ENCODE results near the gene SPINT3.
"Not testable (repeated sequence)": the region's sequence is repeated elsewhere in the genome, so short reads cannot be mapped to it uniquely, and the experiment has no call there.

Gene SPINT3

GRCh38 chr20:45503403-45503802 is 12.0 kb downstream of the SPINT3 start:
- DNase-seq (ENCODE audit: low read depth in 3 of 3, low spot score in 1 of 3) = no peak

DNA sequence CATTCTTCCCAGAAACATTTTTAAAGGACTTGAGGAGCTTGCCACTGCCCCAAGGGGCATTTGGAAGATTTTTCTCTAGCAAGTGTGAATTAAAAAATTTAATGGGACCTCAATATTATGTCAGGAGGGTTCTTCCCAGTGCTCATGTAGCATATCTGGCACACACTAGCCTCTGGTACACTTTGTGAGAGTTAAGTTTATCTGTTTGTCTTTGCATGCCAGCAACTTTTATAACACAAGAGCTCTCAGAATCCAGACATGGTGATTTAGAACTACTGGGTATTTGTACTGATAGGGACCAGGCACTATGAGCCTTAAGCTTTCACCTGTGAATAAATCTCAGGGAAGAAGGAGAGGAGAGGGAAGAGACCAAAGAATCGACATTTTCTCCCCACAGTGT is 12.9 kb downstream of the SPINT3 start:
- no peak for DNase-seq (ENCODE audit: low read depth in 3 of 3, low spot score in 1 of 3)

GRCh38 chr20:45501600-45501999 is 13.8 kb downstream of the SPINT3 start:
- DNase-seq (ENCODE audit: low read depth in 3 of 3, low spot score in 1 of 3) = no peak

GRCh38 chr20:45500022-45500421 is 15.4 kb downstream of the SPINT3 start:
- no peak for DNase-seq (ENCODE audit: low read depth in 3 of 3, low spot score in 1 of 3)

GRCh38 chr20:45497971-45498494 is 17.4 kb downstream of the SPINT3 start:
- DNase-seq (ENCODE audit: low read depth in 3 of 3, low spot score in 1 of 3) = no peak

- no peak for DNase-seq (ENCODE audit: low read depth in 3 of 3, low spot score in 1 of 3)
Observed at GRCh38 chr20:45496166-45496565, 19.3 kb downstream of the SPINT3 start.

DNA sequence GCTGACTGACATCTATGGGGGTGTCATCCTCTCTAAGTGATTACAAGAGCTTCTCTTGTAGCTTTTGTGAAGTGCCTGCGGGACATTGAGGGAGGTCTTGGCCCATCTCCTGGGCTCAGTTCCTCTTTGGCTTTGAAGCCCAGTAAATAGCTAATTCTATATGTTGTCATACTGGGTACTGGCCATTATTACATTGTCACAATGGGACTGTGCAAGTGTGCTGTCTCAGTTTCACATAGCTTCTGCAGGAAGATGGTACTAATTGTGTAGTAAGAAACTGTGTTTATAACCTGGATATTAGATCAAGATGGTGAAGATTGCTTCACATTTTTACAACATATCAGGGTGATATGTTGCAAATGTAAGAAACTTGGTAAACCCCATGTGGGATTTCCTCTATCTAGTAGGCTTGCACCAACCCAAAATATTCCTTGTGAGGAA is 19.9 kb downstream of the SPINT3 start:
- DNase-seq (ENCODE audit: low read depth in 3 of 3, low spot score in 1 of 3) = no peak

GRCh38 chr20:45489083-45489531 is 26.3 kb downstream of the SPINT3 start:
- no peak for DNase-seq (ENCODE audit: low read depth in 3 of 3, low spot score in 1 of 3)

DNA sequence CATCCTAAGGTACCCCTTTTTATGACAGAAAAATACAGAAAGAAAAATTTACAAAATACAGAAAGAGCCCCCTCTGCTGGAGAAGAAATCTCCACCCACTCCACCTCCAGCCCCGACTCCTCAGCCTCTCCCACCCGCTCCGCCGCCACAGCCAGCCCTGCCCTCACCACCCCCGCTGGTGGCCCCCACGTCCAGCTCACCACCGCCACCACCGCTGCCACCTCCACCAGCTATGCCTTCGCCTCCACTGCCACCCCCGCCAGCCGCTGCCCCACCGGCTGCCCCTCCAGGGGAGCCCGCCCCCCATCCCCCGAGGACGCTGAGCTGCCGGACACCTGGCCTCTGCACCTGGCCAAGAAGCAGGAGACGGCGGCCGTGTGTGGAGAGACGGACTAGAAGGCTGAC is 28.2 kb downstream of the SPINT3 start:
- DNase-seq (ENCODE audit: low read depth in 3 of 3, low spot score in 1 of 3) = no peak

- DNase-seq (ENCODE audit: low read depth in 3 of 3, low spot score in 1 of 3) = no peak
Observed at GRCh38 chr20:45485388-45485787, 30.0 kb downstream of the SPINT3 start.

DNA sequence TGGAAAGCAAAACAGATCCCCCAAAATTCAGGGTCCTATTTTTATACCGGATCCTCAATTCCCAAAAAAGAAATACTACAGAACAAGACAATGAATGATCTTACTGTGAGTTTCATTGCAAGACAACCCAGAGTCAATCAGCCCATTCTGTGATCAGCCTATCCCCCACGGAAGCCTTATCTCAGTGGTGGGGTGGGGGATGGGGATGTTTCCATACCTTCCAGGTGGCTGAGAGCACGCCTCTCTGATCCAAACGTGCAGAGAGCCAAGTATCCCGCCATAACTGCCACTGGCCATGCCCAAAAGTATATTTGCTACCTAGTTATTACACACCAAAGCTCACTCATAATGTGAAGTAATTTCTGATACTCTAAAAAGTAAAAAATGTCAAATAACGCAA is 30.7 kb downstream of the SPINT3 start:
- no peak for DNase-seq (ENCODE audit: low read depth in 3 of 3, low spot score in 1 of 3)

DNA sequence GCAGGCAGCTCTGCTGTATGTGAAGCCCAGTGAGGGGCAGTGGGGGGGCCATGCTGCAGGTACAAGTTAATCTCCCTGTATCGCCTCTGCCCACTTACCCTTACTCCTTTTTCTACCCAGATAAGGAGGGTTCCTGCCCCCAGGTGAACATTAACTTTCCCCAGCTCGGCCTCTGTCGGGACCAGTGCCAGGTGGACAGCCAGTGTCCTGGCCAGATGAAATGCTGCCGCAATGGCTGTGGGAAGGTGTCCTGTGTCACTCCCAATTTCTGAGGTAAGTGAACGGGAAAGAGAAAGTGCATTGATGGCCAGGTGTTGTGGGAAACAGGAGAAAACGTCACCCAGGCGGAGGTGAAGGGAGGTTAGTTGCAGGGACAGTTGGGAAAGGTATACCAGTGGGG is 35.6 kb downstream of the SPINT3 start:
- no peak for DNase-seq (ENCODE audit: low read depth in 3 of 3, low spot score in 1 of 3)

DNA sequence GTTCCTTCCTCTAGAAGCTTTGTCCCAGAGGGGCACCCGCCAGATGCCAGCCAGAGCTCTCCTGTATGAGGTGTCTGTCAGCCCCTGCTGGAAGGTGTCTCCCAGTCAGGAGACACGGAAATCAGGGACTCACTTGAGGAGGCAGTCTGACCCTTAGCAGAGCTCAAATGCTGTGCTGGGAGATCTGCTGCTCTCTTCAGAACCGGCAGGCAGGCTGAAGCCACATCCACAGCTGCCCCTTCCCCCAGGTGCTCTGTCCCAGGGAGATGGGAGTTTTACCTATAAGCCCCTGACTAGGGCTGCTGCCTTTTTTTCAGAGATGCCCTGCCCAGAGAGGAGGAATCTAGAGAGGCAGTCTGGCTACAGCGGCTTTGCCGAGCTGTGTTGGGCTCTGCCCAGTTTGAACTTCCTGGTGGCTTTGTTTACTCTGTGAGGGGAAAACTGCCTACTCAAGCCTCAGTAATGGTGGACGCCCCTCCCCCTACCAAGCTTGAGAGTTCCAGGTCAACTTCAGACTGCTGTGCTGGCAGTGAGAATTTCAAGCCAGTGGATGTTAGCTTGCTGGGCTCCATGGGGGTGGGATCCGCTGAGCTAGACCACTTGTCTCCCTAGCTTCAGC is 37.8 kb downstream of the SPINT3 start:
- DNase-seq (ENCODE audit: low read depth in 3 of 3, low spot score in 1 of 3) = not testable (repeated sequence)

DNA sequence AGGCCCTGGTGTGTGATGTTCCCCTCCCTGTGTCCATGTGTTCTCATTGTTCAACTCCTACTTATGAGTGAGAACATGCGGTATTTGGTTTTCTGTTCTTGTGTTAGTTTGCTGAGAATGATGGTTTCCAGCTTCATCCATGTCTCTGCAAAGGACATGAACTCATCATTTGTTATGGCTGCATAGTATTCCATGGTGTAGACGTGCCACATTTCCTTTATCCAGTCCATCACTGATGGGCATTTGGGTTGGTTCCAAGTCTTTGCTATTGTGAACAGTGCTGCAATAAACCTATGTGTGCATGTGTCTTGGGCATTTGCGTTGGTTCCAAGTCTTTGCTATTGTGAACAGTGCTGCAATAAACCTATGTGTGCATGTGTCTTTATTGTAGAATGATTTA is 43.1 kb downstream of the SPINT3 start:
- not testable (repeated sequence) for DNase-seq (ENCODE audit: low read depth in 3 of 3, low spot score in 1 of 3)

GRCh38 chr20:45470937-45471336 is 44.5 kb downstream of the SPINT3 start:
- no peak for DNase-seq (ENCODE audit: low read depth in 3 of 3, low spot score in 1 of 3)

DNA sequence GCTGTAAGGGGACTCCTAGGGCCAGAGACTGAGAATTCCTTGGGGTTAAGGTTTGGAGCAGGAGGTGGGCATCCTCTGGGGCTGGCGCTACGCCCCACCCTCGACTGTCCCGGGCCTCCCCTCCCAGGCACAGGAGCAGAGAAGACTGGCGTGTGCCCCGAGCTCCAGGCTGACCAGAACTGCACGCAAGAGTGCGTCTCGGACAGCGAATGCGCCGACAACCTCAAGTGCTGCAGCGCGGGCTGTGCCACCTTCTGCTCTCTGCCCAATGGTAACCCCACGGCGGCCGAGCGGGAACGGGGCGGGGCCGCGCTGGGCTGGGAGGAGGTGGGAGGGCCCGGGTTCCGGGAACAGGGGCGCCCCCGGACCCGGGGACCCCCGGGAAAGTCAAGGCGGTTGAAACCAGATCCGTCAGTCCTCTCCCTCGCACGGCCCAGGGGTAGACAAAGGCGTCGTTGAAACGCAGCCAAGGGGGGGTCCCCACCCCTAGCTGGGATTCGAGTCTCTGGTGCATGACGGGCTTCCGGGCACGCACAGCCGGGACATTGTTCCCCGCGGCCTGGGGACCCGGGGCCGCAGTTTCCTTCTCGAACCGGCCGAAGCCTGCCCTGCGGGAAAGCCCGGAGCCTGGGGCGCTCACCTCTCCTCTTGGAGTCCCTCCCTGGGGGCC is 45.0 kb downstream of the SPINT3 start:
- no peak for DNase-seq (ENCODE audit: low read depth in 3 of 3, low spot score in 1 of 3)

DNA sequence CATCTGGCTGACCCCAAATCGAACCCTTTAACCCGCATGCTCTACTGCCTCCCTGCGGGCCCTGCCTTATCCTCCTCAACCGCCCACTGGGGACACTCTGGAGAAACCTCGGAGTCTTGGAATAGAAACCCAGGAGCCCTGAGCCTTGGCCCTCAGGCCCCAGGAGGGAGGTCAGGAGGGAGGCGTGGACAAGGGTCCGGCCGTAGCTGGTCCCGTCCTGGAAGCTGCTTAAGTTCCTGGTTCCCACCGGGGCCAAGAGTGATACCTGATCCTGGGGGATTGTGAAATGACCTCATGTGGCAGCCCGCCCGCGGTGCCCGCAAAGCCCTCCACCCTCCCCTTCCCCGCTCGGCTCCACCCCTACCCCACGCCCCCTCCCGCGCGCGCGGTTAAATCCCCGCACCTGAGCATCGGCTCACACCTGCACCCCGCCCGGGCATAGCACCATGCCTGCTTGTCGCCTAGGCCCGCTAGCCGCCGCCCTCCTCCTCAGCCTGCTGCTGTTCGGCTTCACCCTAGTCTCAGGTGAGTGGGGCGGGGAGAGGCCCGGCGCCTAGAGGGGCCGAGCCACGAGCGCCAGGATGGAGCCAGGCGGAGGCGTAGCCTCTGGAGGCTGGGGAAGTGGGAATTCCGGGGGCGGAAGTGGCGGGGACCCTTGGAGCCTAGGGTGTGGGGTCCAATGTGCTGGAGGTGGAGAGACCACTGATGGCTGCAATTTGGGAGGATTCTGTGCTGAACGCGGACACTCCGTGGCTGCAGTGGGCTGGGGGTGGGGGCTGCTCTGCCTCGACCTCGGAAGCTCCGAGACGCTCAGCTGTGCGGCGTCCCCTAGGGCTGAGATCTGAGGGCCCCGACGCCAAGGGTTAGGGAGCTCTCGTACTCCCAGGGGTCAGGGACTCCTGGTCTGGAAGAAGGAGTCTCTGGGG is 45.8 kb downstream of the SPINT3 start, which contains the start of gene WFDC2:
TSS of gene WFDC2 (plus strand) at position 418 of the 926 bp plus-strand sequence. CDS start at position 447, 29 bp downstream.
- no peak for DNase-seq (ENCODE audit: low read depth in 3 of 3, low spot score in 1 of 3)

- DNase-seq (ENCODE audit: low read depth in 3 of 3, low spot score in 1 of 3) = no peak
Observed at GRCh38 chr20:45467861-45468260, 47.6 kb downstream of the SPINT3 start.

- no peak for DNase-seq (ENCODE audit: low read depth in 3 of 3, low spot score in 1 of 3)
Observed at GRCh38 chr20:45467172-45467571, 48.2 kb downstream of the SPINT3 start.

GRCh38 chr20:45465491-45466266 is 49.7 kb downstream of the SPINT3 start:
- no peak for DNase-seq (ENCODE audit: low read depth in 3 of 3, low spot score in 1 of 3)

GRCh38 chr20:45463709-45464108 is 51.7 kb downstream of the SPINT3 start:
- DNase-seq (ENCODE audit: low read depth in 3 of 3, low spot score in 1 of 3) = no peak
